ENCODE measurements around the gene LRRC8A.

Gene LRRC8A

GRCh38 chr9:128902351-128903078, 20.6 kb downstream of the LRRC8A start:
- DNase-seq (ENCODE audit: low spot score) = no peak

GRCh38 chr9:128903079-128903461, 21.1 kb downstream of the LRRC8A start:
- no peak for DNase-seq (ENCODE audit: low spot score)

GRCh38 chr9:128903871-128904620, 22.1 kb downstream of the LRRC8A start:
- no peak for DNase-seq (ENCODE audit: low spot score)

GRCh38 chr9:128905964-128906363, 24.0 kb downstream of the LRRC8A start:
- DNase-seq (ENCODE audit: low spot score) = no peak

- no peak for DNase-seq (ENCODE audit: low spot score)
These were observed 24.8 kb downstream of the LRRC8A start for GRCh38 chr9:128906741-128907140.

- no peak for DNase-seq (ENCODE audit: low spot score)
These were observed 26.4 kb downstream of the LRRC8A start for GRCh38 chr9:128908372-128908771.

GRCh38 chr9:128909859-128910258, 27.9 kb downstream of the LRRC8A start:
- DNase-seq (ENCODE audit: low spot score) = no peak

- no peak for DNase-seq (ENCODE audit: low spot score)
These were observed 29.0 kb downstream of the LRRC8A start for GRCh38 chr9:128910906-128911305.

GRCh38 chr9:128911529-128912035, 29.6 kb downstream of the LRRC8A start:
- no peak for DNase-seq (ENCODE audit: low spot score)

GRCh38 chr9:128912270-128912853, 30.4 kb downstream of the LRRC8A start:
- DNase-seq (ENCODE audit: low spot score) = no peak

- no peak for DNase-seq (ENCODE audit: low spot score)
These were observed 31.3 kb downstream of the LRRC8A start for GRCh38 chr9:128913048-128913900.

- DNase-seq (ENCODE audit: low spot score) = no peak
These were observed 32.3 kb downstream of the LRRC8A start for GRCh38 chr9:128913995-128914772.

GRCh38 chr9:128916204-128916603, 34.3 kb downstream of the LRRC8A start:
- no peak for DNase-seq (ENCODE audit: low spot score)

GRCh38 chr9:128916745-128917144, 34.8 kb downstream of the LRRC8A start:
- DNase-seq (ENCODE audit: low spot score) = no peak

GRCh38 chr9:128917151-128917849, 35.4 kb downstream of the LRRC8A start:
- no peak for DNase-seq (ENCODE audit: low spot score)

- DNase-seq (ENCODE audit: low spot score) = no peak
These were observed 37.0 kb downstream of the LRRC8A start for GRCh38 chr9:128918921-128919320.

GRCh38 chr9:128919402-128920089, 37.6 kb downstream of the LRRC8A start:
- no peak for DNase-seq (ENCODE audit: low spot score)

- DNase-seq (ENCODE audit: low spot score) = peak; percentile 96
These were observed 38.6 kb downstream of the LRRC8A start, which contains the start of gene PHYHD1 for GRCh38 chr9:128920381-128921058. Gene PHYHD1 (plus strand): TSS chr9:128920982. CDS start chr9:128922324, 1,342 bp downstream.

All from hematopoietic multipotent progenitor cell treated with erythropoietin and hydrocortisone succinate and interleukin-3 and kit ligand, for 15 days (in vitro differentiated cells).